HPDE6-E6E7 (cell line): ENCODE measurements around the gene HDAC3.

Source experiments
- DNase-seq: peaks from one replicate; pipeline ENCODE4 v3.0.0; 2011; ENCODE audit warnings: missing footprints; ENCODE audit errors: extremely low spot score

HDAC3 gene

GRCh38 chr5:141603923-141604717, 32.5 kb downstream of the HDAC3 start:
- peak; percentile 90 for DNase-seq

GRCh38 chr5:141602606-141603005, 34.0 kb downstream of the HDAC3 start:
- no peak for DNase-seq

- DNase-seq = no peak
Measured at GRCh38 chr5:141598391-141599345, 38.0 kb downstream of the HDAC3 start.

GRCh38 chr5:141597814-141598213, 38.8 kb downstream of the HDAC3 start:
- no peak for DNase-seq

- DNase-seq = no peak
Measured at GRCh38 chr5:141597394-141597793, 39.3 kb downstream of the HDAC3 start.

- DNase-seq = no peak
Measured at GRCh38 chr5:141596867-141597266, 39.8 kb downstream of the HDAC3 start.

GRCh38 chr5:141590127-141590526, 46.5 kb downstream of the HDAC3 start:
- no peak for DNase-seq

GRCh38 chr5:141586246-141586645, 50.4 kb downstream of the HDAC3 start:
- no peak for DNase-seq

- DNase-seq = no peak
Measured at GRCh38 chr5:141585594-141585993, 51.1 kb downstream of the HDAC3 start.

GRCh38 chr5:141574122-141574510, 62.5 kb downstream of the HDAC3 start:
- DNase-seq = no peak

- no peak for DNase-seq
Measured at GRCh38 chr5:141573489-141574121, 63.0 kb downstream of the HDAC3 start.
